ENCODE data around the gene RAB30. TPM values are rescaled to one million over a fixed set of nuclear protein-coding genes. Genes with fewer than 3 reads are reported as not detected.

The RAB30 gene
- total RNA-seq, 1 experiment from 2014 or later, result 1.5 TPM

DNA sequence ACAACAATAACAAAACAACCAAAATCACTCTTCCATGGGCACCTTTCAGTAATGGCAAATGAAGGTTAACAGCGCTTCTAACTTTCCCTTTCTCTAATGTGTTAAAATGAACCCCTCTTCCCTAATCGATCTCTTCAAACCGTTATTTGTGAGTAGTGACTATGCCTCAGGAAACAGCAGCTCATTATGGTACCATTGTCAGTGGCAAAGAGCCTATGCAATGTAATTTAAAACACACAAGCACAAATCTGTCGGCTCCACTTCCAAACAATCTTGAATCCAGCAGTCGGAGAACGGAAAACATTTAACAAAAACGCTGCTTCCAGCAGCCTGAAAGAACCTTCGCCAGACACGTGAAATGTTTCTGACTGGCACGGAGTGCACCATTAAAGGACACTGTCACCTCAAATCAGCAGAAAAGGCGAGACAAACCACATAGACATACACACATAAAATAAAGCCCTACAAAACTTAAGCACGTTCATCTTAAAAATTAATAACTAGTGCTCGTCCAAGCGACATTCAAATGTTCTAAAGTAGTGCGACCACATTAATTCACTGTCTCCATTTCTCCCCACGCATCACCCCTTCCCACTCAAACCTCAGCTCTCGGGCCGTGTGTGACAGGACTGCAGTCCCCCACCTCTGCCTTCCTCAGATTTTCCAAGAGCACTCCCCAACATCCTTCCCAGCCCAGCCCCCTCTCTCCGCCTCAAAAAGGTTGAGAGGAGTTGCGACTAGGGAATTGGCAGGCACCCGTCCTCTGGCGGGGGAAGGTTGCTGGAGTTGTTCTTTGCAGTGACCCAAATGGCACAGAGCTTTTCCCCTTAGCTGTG is 748 bp downstream of the RAB30 start:
- no peak overlapping the region for H3K27ac Mint-ChIP-seq (ENCODE audit: unreplicated experiment)
- TF ChIP-seq, protein P1, sequence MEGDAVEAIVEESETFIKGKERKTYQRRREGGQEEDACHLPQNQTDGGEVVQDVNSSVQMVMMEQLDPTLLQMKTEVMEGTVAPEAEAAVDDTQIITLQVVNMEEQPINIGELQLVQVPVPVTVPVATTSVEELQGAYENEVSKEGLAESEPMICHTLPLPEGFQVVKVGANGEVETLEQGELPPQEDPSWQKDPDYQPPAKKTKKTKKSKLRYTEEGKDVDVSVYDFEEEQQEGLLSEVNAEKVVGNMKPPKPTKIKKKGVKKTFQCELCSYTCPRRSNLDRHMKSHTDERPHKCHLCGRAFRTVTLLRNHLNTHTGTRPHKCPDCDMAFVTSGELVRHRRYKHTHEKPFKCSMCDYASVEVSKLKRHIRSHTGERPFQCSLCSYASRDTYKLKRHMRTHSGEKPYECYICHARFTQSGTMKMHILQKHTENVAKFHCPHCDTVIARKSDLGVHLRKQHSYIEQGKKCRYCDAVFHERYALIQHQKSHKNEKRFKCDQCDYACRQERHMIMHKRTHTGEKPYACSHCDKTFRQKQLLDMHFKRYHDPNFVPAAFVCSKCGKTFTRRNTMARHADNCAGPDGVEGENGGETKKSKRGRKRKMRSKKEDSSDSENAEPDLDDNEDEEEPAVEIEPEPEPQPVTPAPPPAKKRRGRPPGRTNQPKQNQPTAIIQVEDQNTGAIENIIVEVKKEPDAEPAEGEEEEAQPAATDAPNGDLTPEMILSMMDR (IDR thresholded peaks at IDR 0.05; ENCODE audit: unreplicated experiment), result no peak
- no peak overlapping the region for H3K4me3 Mint-ChIP-seq (ENCODE audit: low read depth, unreplicated experiment)
- DNase-seq, result no peak
- no TSS peak for BruUV-seq (replicated peaks)
- CTCF ChIA-PET, result interaction anchor here (0.5 to 0.9 kb wide), 4 partner anchors 104 to 185 kb away, joined by 3 to 10 read pairs (median 5); partner anchors contain the start of gene DDIAS
- intact Hi-C loops (cut with micrococcal nuclease; ENCODE audit: unreplicated experiment), result loop anchor here (5.0 kb wide), 2 partner anchors 86 to 164 kb away; partner anchors contain the start of gene PCF11
- H3K4me1 Mint-ChIP-seq (ENCODE audit: low read depth, unreplicated experiment), result no peaks in the 10 kb centered on the region
- H3K36me3 Mint-ChIP-seq (ENCODE audit: insufficient read depth, unreplicated experiment), result no peaks in the 10 kb centered on the region
- H3K9me3 Mint-ChIP-seq (ENCODE audit: low read depth, unreplicated experiment), result no peaks in the 10 kb centered on the region
- H3K27me3 Mint-ChIP-seq (ENCODE audit: unreplicated experiment), result no peaks in the 10 kb centered on the region

DNA sequence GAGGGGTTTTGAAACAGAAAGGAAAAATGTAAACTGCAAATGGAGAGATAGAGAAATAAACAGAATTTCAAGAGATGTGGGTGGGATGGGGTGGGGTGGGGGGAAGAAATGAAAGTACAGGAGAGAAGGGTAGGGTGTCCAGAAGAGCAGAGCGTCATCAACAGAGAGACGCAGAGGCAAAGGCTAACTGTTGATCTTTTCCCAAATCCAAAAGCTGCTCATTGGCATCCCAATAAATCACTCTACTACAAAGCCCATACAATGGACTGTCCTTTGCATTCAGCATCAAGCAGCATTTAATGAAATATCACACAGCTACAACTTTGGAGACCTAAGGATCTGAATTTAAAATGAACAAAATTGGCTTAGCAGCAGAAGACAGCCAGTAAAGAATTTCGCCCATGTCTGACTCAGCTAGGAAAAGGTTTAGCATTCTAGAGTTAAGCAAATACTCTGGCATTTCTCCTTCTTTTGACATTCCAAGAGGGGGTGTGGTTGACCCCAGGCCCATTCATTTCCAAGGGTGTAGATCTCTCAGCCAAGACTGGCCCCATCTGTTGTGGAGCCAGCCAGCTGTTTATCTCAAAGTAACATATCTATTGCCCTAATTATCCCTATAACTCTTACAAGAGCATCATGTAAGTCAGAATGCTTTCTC is 1.5 kb downstream of the RAB30 start:
- peak overlapping the region; percentile 12 for H3K4me3 Mint-ChIP-seq (ENCODE audit: low read depth, unreplicated experiment)
- CTCF ChIA-PET, result interaction anchor here (0.7 kb wide), 1 partner anchor 185 kb away, joined by 6 read pairs; no protein-coding TSS in a partner anchor
- intact Hi-C loops (cut with micrococcal nuclease; ENCODE audit: unreplicated experiment), result loop anchor here (5.0 kb wide), 2 partner anchors 87 to 163 kb away; partner anchors contain the start of gene PCF11

DNA sequence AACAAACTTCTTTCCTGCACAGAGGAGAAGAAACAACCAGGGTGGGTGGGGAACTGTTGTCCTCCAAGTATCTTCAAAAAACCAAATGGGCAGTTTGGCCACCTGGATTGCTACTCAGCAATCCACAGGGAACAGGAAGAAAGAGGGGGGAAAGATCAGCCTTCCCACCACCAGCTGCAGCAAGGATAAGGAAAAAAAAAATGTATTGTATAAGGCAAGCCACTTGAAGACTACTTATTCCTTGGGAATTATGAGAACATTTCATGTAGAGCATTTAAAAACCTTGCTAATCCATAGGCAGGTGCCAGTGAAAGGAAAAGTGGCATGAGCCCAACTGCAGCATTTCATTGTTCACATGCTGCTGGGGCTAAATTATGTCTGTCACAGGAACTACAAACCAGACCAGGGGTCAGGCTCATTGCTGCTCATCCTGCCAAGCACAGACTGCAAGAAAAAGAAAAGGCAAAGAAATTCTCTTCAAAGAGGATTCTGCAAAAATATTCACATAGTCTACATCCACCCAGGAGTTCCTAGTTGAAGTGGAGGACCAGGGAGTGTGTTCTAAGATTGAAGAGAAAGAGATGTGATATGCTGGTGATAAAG is 2.2 kb downstream of the RAB30 start:
- no peaks in the 10 kb centered on the region for H3K27me3 Mint-ChIP-seq (ENCODE audit: unreplicated experiment)
- no peaks in the 10 kb centered on the region for H3K9me3 Mint-ChIP-seq (ENCODE audit: low read depth, unreplicated experiment)
- BruUV-seq (replicated peaks), result no TSS peak
- DNase-seq, result no peak
- TF ChIP-seq, protein P1 (IDR thresholded peaks at IDR 0.05; ENCODE audit: unreplicated experiment), result no peak
- H3K27ac Mint-ChIP-seq (ENCODE audit: unreplicated experiment), result no peak overlapping the region
- intact Hi-C loops (cut with micrococcal nuclease; ENCODE audit: unreplicated experiment), result loop anchor here (5.0 kb wide), 2 partner anchors 88 to 162 kb away; partner anchors contain the start of gene PCF11
- CTCF ChIA-PET, result no interaction called here
- no peaks in the 10 kb centered on the region for H3K4me1 Mint-ChIP-seq (ENCODE audit: low read depth, unreplicated experiment)
- peak overlapping the region; percentile 12 for H3K4me3 Mint-ChIP-seq (ENCODE audit: low read depth, unreplicated experiment)
- no peaks in the 10 kb centered on the region for H3K36me3 Mint-ChIP-seq (ENCODE audit: insufficient read depth, unreplicated experiment)

More for the DNA sequence above, 1.5 kb downstream of the RAB30 start:
- TSS peak; percentile 59 for BruUV-seq (replicated peaks)
- Mint-ChIP-seq H3K27me3 (ENCODE audit: unreplicated experiment) (no peaks in the 10 kb centered on the region), H3K4me1 (ENCODE audit: low read depth, unreplicated experiment) (no peaks in the 10 kb centered on the region), H3K9me3 (ENCODE audit: low read depth, unreplicated experiment) (no peaks in the 10 kb centered on the region), H3K27ac (ENCODE audit: unreplicated experiment) (no peak overlapping the region), H3K36me3 (ENCODE audit: insufficient read depth, unreplicated experiment) (no peaks in the 10 kb centered on the region)
- no peak for DNase-seq
- TF ChIP-seq, protein P1 (IDR thresholded peaks at IDR 0.05; ENCODE audit: unreplicated experiment), result no peak

DNA sequence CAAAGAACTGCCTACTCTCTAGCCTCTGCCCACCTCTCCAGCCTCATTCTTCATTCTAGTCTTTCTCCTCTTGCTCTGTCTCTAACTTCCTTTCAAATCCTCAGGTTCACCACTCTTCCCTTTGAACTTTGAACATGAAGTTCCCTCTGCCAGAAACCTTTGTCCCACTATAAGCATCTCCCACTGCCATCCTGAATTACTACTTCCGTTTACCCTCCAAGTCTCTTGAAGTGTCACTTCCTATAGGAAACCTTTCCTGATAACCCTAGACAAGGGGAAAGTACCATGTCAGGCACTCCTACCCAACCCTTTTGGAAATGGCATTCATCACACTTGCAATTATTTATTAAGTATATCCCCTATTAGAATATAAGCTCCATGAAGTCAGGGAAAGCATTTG is 3.1 kb downstream of the RAB30 start:
- no peaks in the 10 kb centered on the region for H3K9me3 Mint-ChIP-seq (ENCODE audit: low read depth, unreplicated experiment)
- no TSS peak for BruUV-seq (replicated peaks)
- H3K27ac Mint-ChIP-seq (ENCODE audit: unreplicated experiment), result no peak overlapping the region
- H3K4me1 Mint-ChIP-seq (ENCODE audit: low read depth, unreplicated experiment), result no peaks in the 10 kb centered on the region
- CTCF ChIA-PET, result no interaction called here
- no peaks in the 10 kb centered on the region for H3K36me3 Mint-ChIP-seq (ENCODE audit: insufficient read depth, unreplicated experiment)
- DNase-seq, result no peak
- no peak overlapping the region for H3K4me3 Mint-ChIP-seq (ENCODE audit: low read depth, unreplicated experiment)
- intact Hi-C loops (cut with micrococcal nuclease; ENCODE audit: unreplicated experiment), result no loop called here
- no peaks in the 10 kb centered on the region for H3K27me3 Mint-ChIP-seq (ENCODE audit: unreplicated experiment)
- TF ChIP-seq, protein P1 (IDR thresholded peaks at IDR 0.05; ENCODE audit: unreplicated experiment), result no peak

Data from Calu3 (cell line).